Psoas muscle (tissue), 8 donors: ENCODE results near the gene PIEZO1. TPM values are rescaled to one million over a fixed set of nuclear protein-coding genes. Genes with fewer than 3 reads are reported as not detected.

ENCODE experiments used
- ATAC-seq, 4 donors: fragments of 200-7000 bp; cut with Tn5 transposase; one replicate each; pipeline ENCODE4 v1.9.1; 2020; ENCODE audit warnings: moderate library complexity in 3 of 4, mild to moderate bottlenecking in 2 of 4
- DNase-seq, 2 donors: peaks; one replicate each; pipeline ENCODE4 v3.0.0-alpha.2; 2020
- H3K27ac ChIP-seq: fragments of 200-600 bp; one replicate; pipeline ENCODE4 v1.8.0; 2022
- H3K27me3 ChIP-seq, 3 donors: fragments of 200-600 bp in 1 of 3; one replicate each; pipeline versions ENCODE4 v1.6.1 to v1.8.0; 2013 to 2022; ENCODE audit warnings: low read length in 2 of 3, mild to moderate bottlenecking in 2 of 3, moderate library complexity in 1 of 3; ENCODE audit not compliant: insufficient read depth in 3 of 3
- H3K36me3 ChIP-seq, 2 donors: fragments of 200-600 bp in 1 of 2; one replicate each; pipeline versions ENCODE4 v1.6.1 to v1.8.0; 2013 to 2022; ENCODE audit warnings: low read depth in 1 of 2, mild to moderate bottlenecking in 1 of 2, moderate library complexity in 1 of 2; ENCODE audit not compliant: insufficient read depth in 1 of 2
- H3K4me1 ChIP-seq: fragments of 200-600 bp; one replicate; pipeline ENCODE4 v1.8.0; 2022
- H3K4me3 ChIP-seq: fragments of 200-600 bp; one replicate; pipeline ENCODE4 v1.8.0; 2022; ENCODE audit warnings: mild to moderate bottlenecking
- H3K9me3 ChIP-seq: fragments of 200-600 bp; one replicate; pipeline ENCODE4 v1.8.0; 2022
- CTCF ChIP-seq: fragments of 200-600 bp; IDR thresholded peaks from one replicate; pipeline ENCODE4 v1.8.0; 2022; ENCODE audit warnings: antibody characterized with exemption
- WGBS, 3 donors: extraction: QIAGEN DNeasy Blood & Tissue Kit; methylation state at CpG; one replicate each; pipeline versions ENCODE4 v1.1.6 to v1.1.7; 2013; 5-methylcytosine and 5-hydroxymethylcytosine counted together
- intact Hi-C, 2 donors: fragments of 100-400 bp; cut with DNase I; formaldehyde crosslinking; loops; one replicate each; pipeline versions ENCODE4 v1.11.0 to v1.14.2; 2022
- polyA plus RNA-seq, 3 donors: library from polyadenylated mRNA; stranded (reverse); fragments of 200-250 nt; gene quantifications; one replicate each; pipeline ENCODE4 v1.2.3, GENCODE V29; 2013
- total RNA-seq, 4 donors: library from RNA; stranded (reverse); fragmentation: NEBNext Ultra II Directional in 2 of 4; extraction: Animal tissue kit (Norgen Biotek cat#: 25700) in 2 of 4; gene quantifications; one replicate each; pipeline versions ENCODE4 v1.2.1 to v1.2.4, GENCODE V29; 2021 to 2023
- donor health status: healthy with polysubstance abuse.
- donor health status: DM: no; HTN: no; CAD: no; lungs with moderate emphysema.
- donor health status: Bipolar disorder and iron deficiency.
- donor health status: healthy.
- donor health status: DM: yes; HTN: yes; CAD: no.
- donor health status: DM: no; HTN: no; CAD: no.
- donor health status: DM: no; HTN: no; CAD: no.
- donor health status: DM: yes; HTN: yes; CAD: no.

Gene PIEZO1
- total and polyA plus RNA-seq, 7 donors = 7.2 to 26.8 (median 10.2) TPM

- no peaks in the 10 kb centered on the region for H3K9me3 ChIP-seq
- peak in 3 of 4 donors; percentile 11 to 24 (median 19) for ATAC-seq
- no peak overlapping the region for H3K27ac ChIP-seq
- 72 to 77% (median 73%) methylated on average over 29 to 32 of the region's 32 CpGs for WGBS, 3 donors
- no peak for DNase-seq
- H3K36me3 ChIP-seq = peaks cover 0 to 49% of the 10 kb centered on the region in 2 donors
- no peak overlapping the region for H3K4me3 ChIP-seq
- intact Hi-C loops = no loop called here
- H3K27me3 ChIP-seq = peaks cover 0 to 4% (median 2%) of the 10 kb centered on the region in 3 donors
- TF ChIP-seq CTCF = no peak
- H3K4me1 ChIP-seq = no peaks in the 10 kb centered on the region
Measured at GRCh38 chr16:88725609-88726407, 59.2 kb downstream of the PIEZO1 start.

- Histone ChIP-seq H3K36me3 (peaks cover 0 to 54% of the 10 kb centered on the region in 2 donors), H3K4me3 (no peak overlapping the region), H3K9me3 (no peaks in the 10 kb centered on the region), H3K4me1 (no peaks in the 10 kb centered on the region), H3K27ac (no peak overlapping the region), H3K27me3 (peaks cover 0 to 4% (median 2%) of the 10 kb centered on the region in 3 donors)
- ATAC-seq = peak in 3 of 4 donors; percentile 17 to 28 (median 26)
- intact Hi-C loops = no loop called here
- WGBS, 3 donors = 82 to 86% (median 85%) methylated on average over 28 to 31 of the region's 31 CpGs
- TF ChIP-seq CTCF = no peak
- no peak for DNase-seq
Measured at GRCh38 chr16:88724855-88725555, 60.0 kb downstream of the PIEZO1 start.

- Histone ChIP-seq H3K27me3 (peaks cover 0 to 4% (median 2%) of the 10 kb centered on the region in 3 donors), H3K27ac (no peak overlapping the region), H3K4me3 (no peak overlapping the region), H3K36me3 (peaks cover 0 to 60% of the 10 kb centered on the region in 2 donors), H3K9me3 (no peaks in the 10 kb centered on the region), H3K4me1 (no peaks in the 10 kb centered on the region)
- no peak for DNase-seq
- TF ChIP-seq CTCF = no peak
- 89 to 95% (median 92%) methylated on average over 15 to 17 of the region's 17 CpGs for WGBS, 3 donors
- intact Hi-C loops = no loop called here
- no peak for ATAC-seq
Measured at GRCh38 chr16:88723911-88724310, 61.1 kb downstream of the PIEZO1 start.

GRCh38 chr16:88723507-88723887 is 61.5 kb downstream of the PIEZO1 start:
- DNase-seq (no peak), ATAC-seq (no peak)
- intact Hi-C loops = no loop called here
- Histone ChIP-seq H3K4me3 (no peak overlapping the region), H3K27ac (no peak overlapping the region), H3K9me3 (no peaks in the 10 kb centered on the region), H3K27me3 (peaks cover 0 to 4% (median 2%) of the 10 kb centered on the region in 3 donors), H3K4me1 (no peaks in the 10 kb centered on the region), H3K36me3 (peaks cover 0 to 60% of the 10 kb centered on the region in 2 donors)
- TF ChIP-seq CTCF = no peak
- WGBS, 3 donors = 83 to 88% (median 85%) methylated on average over 8 of the region's 8 CpGs
